Peyer's patch (tissue), 4 donors: Measurements from ENCODE around the gene RPL39.
A peak's percentile ranks its signal among the peaks of the same experiment; 100 is the strongest.

ENCODE experiments used
- POLR2A ChIP-seq, 2 donors: fragments of 450-650 bp; IDR thresholded peaks; one replicate each; pipeline ENCODE4 v1.5.1; 2017; ENCODE audit warnings: antibody characterized with exemption in 2 of 2, mild to moderate bottlenecking in 2 of 2, moderate library complexity in 2 of 2
- TF ChIP-seq, protein P1 (sequence below), 6 experiments: fragments of 450-650 bp in 4 of 6; fragments of 200-600 bp in 2 of 6; sonication (generic) in 1 of 6; IDR thresholded peaks; one replicate each; pipeline ENCODE4 v1.5.1; 2017 to 2019; ENCODE audit warnings: antibody characterized with exemption in 6 of 6, mild to moderate bottlenecking in 3 of 6, moderate library complexity in 1 of 6

- TF ChIP-seq, protein P1, sequence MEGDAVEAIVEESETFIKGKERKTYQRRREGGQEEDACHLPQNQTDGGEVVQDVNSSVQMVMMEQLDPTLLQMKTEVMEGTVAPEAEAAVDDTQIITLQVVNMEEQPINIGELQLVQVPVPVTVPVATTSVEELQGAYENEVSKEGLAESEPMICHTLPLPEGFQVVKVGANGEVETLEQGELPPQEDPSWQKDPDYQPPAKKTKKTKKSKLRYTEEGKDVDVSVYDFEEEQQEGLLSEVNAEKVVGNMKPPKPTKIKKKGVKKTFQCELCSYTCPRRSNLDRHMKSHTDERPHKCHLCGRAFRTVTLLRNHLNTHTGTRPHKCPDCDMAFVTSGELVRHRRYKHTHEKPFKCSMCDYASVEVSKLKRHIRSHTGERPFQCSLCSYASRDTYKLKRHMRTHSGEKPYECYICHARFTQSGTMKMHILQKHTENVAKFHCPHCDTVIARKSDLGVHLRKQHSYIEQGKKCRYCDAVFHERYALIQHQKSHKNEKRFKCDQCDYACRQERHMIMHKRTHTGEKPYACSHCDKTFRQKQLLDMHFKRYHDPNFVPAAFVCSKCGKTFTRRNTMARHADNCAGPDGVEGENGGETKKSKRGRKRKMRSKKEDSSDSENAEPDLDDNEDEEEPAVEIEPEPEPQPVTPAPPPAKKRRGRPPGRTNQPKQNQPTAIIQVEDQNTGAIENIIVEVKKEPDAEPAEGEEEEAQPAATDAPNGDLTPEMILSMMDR (IDR thresholded peaks at IDR 0.05), result peak in 1 of 6 experiments; percentile 1
- TF ChIP-seq POLR2A (IDR thresholded peaks at IDR 0.05), result no peak
Measured at GRCh38 chrX:119790977-119791436, 423 bp downstream of the RPL39 start.
